Right lobe of liver (tissue), 4 donors: ENCODE measurements around the gene MEP1B.

Experiments used
- POLR2A ChIP-seq: fragments of 450-650 bp; IDR thresholded peaks from one replicate; pipeline ENCODE4 v1.6.1; 2017; ENCODE audit warnings: antibody characterized with exemption, mild to moderate bottlenecking
- TF ChIP-seq, protein P1 (sequence below), 4 donors: fragments of 200-600 bp in 3 of 4; fragments of 450-650 bp in 1 of 4; IDR thresholded peaks; one replicate each; pipeline versions ENCODE4 v1.5.1 to v1.8.0; 2016 to 2022; ENCODE audit warnings: antibody characterized with exemption in 4 of 4, mild to moderate bottlenecking in 2 of 4
- donor health status: DM: no; HTN: no; CAD: no.
- donor health status: DM: no; HTN: no; CAD: no.
- donor health status: DM: no; HTN: yes; CAD: no.

DNA sequence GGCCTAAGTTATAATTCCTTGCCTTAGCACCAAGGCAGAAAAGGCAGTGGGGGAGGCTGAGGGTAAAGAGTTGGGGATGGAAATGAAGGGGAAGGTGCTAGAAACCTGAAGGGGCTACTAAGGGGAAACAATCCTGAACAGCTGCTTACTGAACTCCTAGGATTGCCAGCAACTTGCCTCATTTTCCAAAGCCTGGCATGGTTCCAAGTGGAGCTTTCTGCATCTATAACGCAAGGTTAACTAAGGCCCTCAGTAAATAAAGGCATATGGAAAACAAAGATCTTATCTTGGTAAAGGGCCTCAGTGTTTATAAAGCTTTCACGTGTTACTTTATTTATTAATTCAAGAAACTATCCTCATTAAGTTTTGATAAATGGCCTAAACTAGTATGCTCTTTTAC, 10.9 kb downstream of the MEP1B start:
- TF ChIP-seq, protein P1, sequence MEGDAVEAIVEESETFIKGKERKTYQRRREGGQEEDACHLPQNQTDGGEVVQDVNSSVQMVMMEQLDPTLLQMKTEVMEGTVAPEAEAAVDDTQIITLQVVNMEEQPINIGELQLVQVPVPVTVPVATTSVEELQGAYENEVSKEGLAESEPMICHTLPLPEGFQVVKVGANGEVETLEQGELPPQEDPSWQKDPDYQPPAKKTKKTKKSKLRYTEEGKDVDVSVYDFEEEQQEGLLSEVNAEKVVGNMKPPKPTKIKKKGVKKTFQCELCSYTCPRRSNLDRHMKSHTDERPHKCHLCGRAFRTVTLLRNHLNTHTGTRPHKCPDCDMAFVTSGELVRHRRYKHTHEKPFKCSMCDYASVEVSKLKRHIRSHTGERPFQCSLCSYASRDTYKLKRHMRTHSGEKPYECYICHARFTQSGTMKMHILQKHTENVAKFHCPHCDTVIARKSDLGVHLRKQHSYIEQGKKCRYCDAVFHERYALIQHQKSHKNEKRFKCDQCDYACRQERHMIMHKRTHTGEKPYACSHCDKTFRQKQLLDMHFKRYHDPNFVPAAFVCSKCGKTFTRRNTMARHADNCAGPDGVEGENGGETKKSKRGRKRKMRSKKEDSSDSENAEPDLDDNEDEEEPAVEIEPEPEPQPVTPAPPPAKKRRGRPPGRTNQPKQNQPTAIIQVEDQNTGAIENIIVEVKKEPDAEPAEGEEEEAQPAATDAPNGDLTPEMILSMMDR (IDR thresholded peaks at IDR 0.05), result no peak
- no peak for TF ChIP-seq POLR2A
